ENCODE measurements around the gene LGALS9B.
"Not testable (repeated sequence)": the region's sequence is repeated elsewhere in the genome, so short reads cannot be mapped to it uniquely, and the experiment has no call there.

DNA sequence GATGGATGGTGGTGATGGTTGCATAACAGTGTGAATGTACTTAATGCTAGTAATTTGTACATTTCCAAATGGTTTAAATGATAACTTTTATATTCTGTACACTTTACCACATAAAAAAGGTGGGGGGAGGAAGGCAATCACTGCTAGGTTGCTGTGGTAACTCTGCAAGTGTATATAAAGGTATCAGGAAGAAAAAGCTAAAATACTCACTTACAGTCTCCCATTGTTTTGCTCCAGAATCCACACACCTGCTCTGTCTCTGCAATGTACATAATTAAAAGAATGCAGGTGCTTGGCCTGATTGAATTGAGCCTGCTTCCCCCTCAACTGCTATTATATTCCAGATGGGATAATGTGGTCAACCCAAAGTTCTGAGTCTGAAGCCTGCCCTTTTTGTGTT lies 6.7 kb upstream of the LGALS9B start:
- TF ChIP-seq, protein P1, sequence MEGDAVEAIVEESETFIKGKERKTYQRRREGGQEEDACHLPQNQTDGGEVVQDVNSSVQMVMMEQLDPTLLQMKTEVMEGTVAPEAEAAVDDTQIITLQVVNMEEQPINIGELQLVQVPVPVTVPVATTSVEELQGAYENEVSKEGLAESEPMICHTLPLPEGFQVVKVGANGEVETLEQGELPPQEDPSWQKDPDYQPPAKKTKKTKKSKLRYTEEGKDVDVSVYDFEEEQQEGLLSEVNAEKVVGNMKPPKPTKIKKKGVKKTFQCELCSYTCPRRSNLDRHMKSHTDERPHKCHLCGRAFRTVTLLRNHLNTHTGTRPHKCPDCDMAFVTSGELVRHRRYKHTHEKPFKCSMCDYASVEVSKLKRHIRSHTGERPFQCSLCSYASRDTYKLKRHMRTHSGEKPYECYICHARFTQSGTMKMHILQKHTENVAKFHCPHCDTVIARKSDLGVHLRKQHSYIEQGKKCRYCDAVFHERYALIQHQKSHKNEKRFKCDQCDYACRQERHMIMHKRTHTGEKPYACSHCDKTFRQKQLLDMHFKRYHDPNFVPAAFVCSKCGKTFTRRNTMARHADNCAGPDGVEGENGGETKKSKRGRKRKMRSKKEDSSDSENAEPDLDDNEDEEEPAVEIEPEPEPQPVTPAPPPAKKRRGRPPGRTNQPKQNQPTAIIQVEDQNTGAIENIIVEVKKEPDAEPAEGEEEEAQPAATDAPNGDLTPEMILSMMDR (IDR thresholded peaks at IDR 0.05) = not testable (repeated sequence)
- TF ChIP-seq POLR2A (IDR thresholded peaks at IDR 0.05) = not testable (repeated sequence)
